ENCODE results near the gene GRIN1. TPM values are rescaled to one million over a fixed set of nuclear protein-coding genes. Genes with fewer than 3 reads are reported as not detected.

GRIN1 gene
- total and polyA plus RNA-seq, 2 donors (not counting 3 experiments of a cell fraction or from before 2014, with no cell fraction given), result not detected

DNA sequence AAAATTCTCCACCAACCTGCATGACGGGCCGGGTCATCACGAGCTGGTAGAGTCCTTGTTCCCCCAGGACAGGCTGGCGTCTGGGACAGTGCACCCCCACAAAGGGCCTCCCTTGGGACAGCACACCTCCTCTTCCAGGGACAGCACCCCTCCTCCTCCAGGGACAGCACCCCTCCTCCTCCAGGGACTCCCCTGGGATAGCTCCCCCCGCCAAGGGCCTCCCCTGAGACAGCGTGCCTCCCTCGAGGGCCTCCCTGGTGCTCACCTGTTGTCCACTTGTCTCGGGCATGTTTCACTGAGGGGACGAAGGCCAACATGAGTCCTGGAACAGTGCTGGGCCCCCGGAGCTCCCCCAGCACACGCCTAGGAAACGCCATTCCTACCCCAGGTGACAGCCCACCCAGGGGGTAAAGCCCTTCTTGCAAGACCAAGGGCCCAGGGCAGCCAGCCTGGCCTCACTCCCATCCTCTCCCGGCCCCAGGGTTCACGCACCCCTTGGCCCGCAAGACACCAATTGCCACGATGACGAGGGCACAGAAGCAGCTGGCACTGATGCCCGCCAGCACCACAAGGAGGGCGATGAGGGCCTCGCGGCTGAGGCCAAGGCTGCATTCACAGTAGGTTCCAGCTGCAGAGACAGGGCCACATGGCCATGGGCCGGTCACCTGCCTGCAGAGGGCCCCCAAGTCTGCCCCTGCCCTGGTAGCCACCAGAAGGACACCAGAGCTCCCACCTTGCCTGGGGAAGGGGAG is 32.4 kb downstream of the GRIN1 start:
- no peak for TF ChIP-seq JUN (IDR thresholded peaks at IDR 0.05; ENCODE audit: borderline replicate concordance, insufficient read depth, insufficient read length, low read depth)
- TF ChIP-seq POLR2A (IDR thresholded peaks at IDR 0.05; ENCODE audit: low read depth, low read length), result no peak
- TF ChIP-seq MAX (IDR thresholded peaks at IDR 0.05; ENCODE audit: insufficient read depth, insufficient read length), result no peak
- no peak for TF ChIP-seq EZH2 (IDR thresholded peaks at IDR 0.05; ENCODE audit: borderline replicate concordance, low read depth, low read length, severe bottlenecking)
- no peak for TF ChIP-seq MYC (IDR thresholded peaks at IDR 0.05; ENCODE audit: low read depth, low read length)
- TF ChIP-seq FOS (IDR thresholded peaks at IDR 0.05; ENCODE audit: borderline replicate concordance, insufficient read depth, low read length), result no peak
- no peak for TF ChIP-seq GATA2 (IDR thresholded peaks at IDR 0.05; ENCODE audit: insufficient read depth, insufficient read length, low read depth, low read length)
- TF ChIP-seq POLR2AphosphoS5 (IDR thresholded peaks at IDR 0.05; ENCODE audit: insufficient read depth, low read depth, low read length), result no peak
- TF ChIP-seq, protein P1, sequence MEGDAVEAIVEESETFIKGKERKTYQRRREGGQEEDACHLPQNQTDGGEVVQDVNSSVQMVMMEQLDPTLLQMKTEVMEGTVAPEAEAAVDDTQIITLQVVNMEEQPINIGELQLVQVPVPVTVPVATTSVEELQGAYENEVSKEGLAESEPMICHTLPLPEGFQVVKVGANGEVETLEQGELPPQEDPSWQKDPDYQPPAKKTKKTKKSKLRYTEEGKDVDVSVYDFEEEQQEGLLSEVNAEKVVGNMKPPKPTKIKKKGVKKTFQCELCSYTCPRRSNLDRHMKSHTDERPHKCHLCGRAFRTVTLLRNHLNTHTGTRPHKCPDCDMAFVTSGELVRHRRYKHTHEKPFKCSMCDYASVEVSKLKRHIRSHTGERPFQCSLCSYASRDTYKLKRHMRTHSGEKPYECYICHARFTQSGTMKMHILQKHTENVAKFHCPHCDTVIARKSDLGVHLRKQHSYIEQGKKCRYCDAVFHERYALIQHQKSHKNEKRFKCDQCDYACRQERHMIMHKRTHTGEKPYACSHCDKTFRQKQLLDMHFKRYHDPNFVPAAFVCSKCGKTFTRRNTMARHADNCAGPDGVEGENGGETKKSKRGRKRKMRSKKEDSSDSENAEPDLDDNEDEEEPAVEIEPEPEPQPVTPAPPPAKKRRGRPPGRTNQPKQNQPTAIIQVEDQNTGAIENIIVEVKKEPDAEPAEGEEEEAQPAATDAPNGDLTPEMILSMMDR (IDR thresholded peaks at IDR 0.05; ENCODE audit: extremely low read depth in 1 of 2, insufficient read depth in 1 of 2, low read depth in 1 of 2, low read length in 2 of 2), result no peak
- ChIA-PET CTCF (interaction anchor here (1.1 to 1.2 kb wide), 2 partner anchors 8 to 65 kb away, joined by 3 to 4 read pairs; no protein-coding TSS in a partner anchor), POLR2A (no interaction called here)
- Histone ChIP-seq H3K9me1 (replicated peaks; ENCODE audit: control insufficient read depth, extremely low read depth, insufficient read depth, low read length) (no peaks in the 10 kb centered on the region), H3K27ac (ENCODE audit: insufficient read depth, low read depth, low read length) (no peak overlapping the region), H4K20me1 (replicated peaks; ENCODE audit: control insufficient read depth, extremely low read depth, insufficient read depth, low read length) (no peaks in the 10 kb centered on the region), H3K4me2 (ENCODE audit: insufficient read depth, low read length) (no peak overlapping the region), H3K9me3 (replicated peaks; ENCODE audit: control insufficient read depth, insufficient read depth, low read length) (no peaks in the 10 kb centered on the region), H3K9ac (replicated peaks; ENCODE audit: extremely low read depth, insufficient read depth, low read length) (no peak overlapping the region), H2AFZ (ENCODE audit: low read depth, low read length) (no peak overlapping the region), H3K4me1 (ENCODE audit: control insufficient read depth, extremely low read depth, insufficient read depth, low read length) (no peaks in the 10 kb centered on the region), H3K27me3 (ENCODE audit: control insufficient read depth in 2 of 2, insufficient read depth in 2 of 2, low read length in 2 of 2) (peaks cover 23 to 29% of the 10 kb centered on the region in 2 experiments), H3K36me3 (ENCODE audit: control insufficient read depth in 2 of 2, extremely low read depth in 1 of 2, insufficient read depth in 2 of 2, low read length in 2 of 2) (no peaks in the 10 kb centered on the region), H3K79me2 (ENCODE audit: control insufficient read depth, insufficient read depth, low read length) (no peaks in the 10 kb centered on the region), H3K4me3 (replicated peaks in 1 of 3; ENCODE audit: insufficient read depth in 1 of 3, low read depth in 1 of 3, low read length in 3 of 3) (no peak overlapping the region)
- dilution Hi-C loops (cut with MboI; ENCODE audit: extremely low pct_ligation_motif_present, low sequenced_read_pairs) (no loop called here), intact Hi-C loops (cut with micrococcal nuclease) (no loop called here)
- FAIRE-seq, result no peak
- no TSS peak for BruUV-seq (replicated peaks)
- DNase-seq (ENCODE audit: low read depth, low spot score), result no peak
